H1 (cell line): ENCODE measurements around the gene GDPD5. TPM values are rescaled to one million over a fixed set of nuclear protein-coding genes. Genes with fewer than 3 reads are reported as not detected.

ENCODE experiments used
- CTCF ChIA-PET: fragments of 300-600 bp; sonication (Branson Sonifier 250); formaldehyde crosslinking; loops from one replicate; lab custom pipeline; 2021; ENCODE audit not compliant: partially characterized antibody; lab: Charles Lee
- POLR2A ChIA-PET: fragments of 300-600 bp; sonication (Branson Sonifier 250); formaldehyde crosslinking; loops from one replicate; lab custom pipeline; 2021; ENCODE audit warnings: inconsistent platforms; ENCODE audit not compliant: partially characterized antibody; lab: Charles Lee
- DNase-seq, 2 experiments: peaks; one replicate each; pipeline versions ENCODE4 v3.0.0 to v3.0.0-alpha.2; 2010 to 2022; ENCODE audit warnings: low spot score in 2 of 2, low read depth in 1 of 2, mixed read lengths in 1 of 2
- FAIRE-seq: peaks from 2 replicates; lab custom pipeline; 2011; peaks lifted over from hg19 to GRCh38; lab: Jason Lieb, UNC
- H2AFZ ChIP-seq: 2 replicates; pipeline ENCODE4 v1.8.1; 2012; ENCODE audit warnings: low read length, inconsistent platforms
- H2AK5ac ChIP-seq: 2 replicates; pipeline ENCODE4 v1.6.1; 2013; ENCODE audit warnings: low read depth, low read length
- H2BK120ac ChIP-seq: replicated peaks from 2 replicates; pipeline ENCODE3; 2013; ENCODE audit warnings: low read depth, low read length, inconsistent platforms
- H2BK12ac ChIP-seq: 2 replicates; pipeline ENCODE4 v1.6.1; 2013; ENCODE audit warnings: low read depth, low read length
- H2BK15ac ChIP-seq: 2 replicates; pipeline ENCODE4 v1.6.1; 2013; ENCODE audit warnings: low read length
- H2BK20ac ChIP-seq: 2 replicates; pipeline ENCODE4 v1.6.1; 2013; ENCODE audit warnings: low read length
- H2BK5ac ChIP-seq: 2 replicates; pipeline ENCODE4 v1.6.1; 2013; ENCODE audit warnings: low read depth, low read length
- H3K14ac ChIP-seq: 2 replicates; pipeline ENCODE4 v1.6.1; 2013; ENCODE audit warnings: inconsistent platforms; ENCODE audit not compliant: insufficient read length
- H3K18ac ChIP-seq: 2 replicates; pipeline ENCODE4 v1.6.1; 2013; ENCODE audit warnings: low read length; ENCODE audit errors: extremely low read depth
- H3K23ac ChIP-seq: 2 replicates; pipeline ENCODE4 v1.6.1; 2013; ENCODE audit warnings: inconsistent platforms; ENCODE audit not compliant: insufficient read length
- H3K23me2 ChIP-seq: 2 replicates; pipeline ENCODE4 v1.6.1; 2013; ENCODE audit warnings: low read depth, low read length
- H3K27ac ChIP-seq: 2 replicates; pipeline ENCODE4 v1.6.1; 2011; ENCODE audit warnings: low read depth, low read length, inconsistent platforms
- H3K27me3 ChIP-seq, 4 experiments: replicated peaks in 1 of 4; 1 replicate in 1 of 4; 2 replicates in 3 of 4; pipeline versions ENCODE4 v1.6.1 to v1.8.1; 2011 to 2013; ENCODE audit warnings: low read length in 3 of 4, mild to moderate bottlenecking in 3 of 4, inconsistent platforms in 2 of 4, mixed read lengths in 2 of 4, moderate library complexity in 1 of 4; ENCODE audit not compliant: control insufficient read depth in 3 of 4, insufficient read depth in 3 of 4; ENCODE audit errors: extremely low read depth in 1 of 4
- H3K36me3 ChIP-seq, 4 experiments: 2 replicates each; pipeline versions ENCODE4 v1.6.1 to v1.8.1; 2011 to 2013; ENCODE audit warnings: mild to moderate bottlenecking in 4 of 4, low read length in 3 of 4, moderate library complexity in 2 of 4, control low read depth in 1 of 4, inconsistent platforms in 1 of 4; ENCODE audit not compliant: insufficient read depth in 4 of 4, control insufficient read depth in 2 of 4
- H3K4ac ChIP-seq: replicated peaks from 2 replicates; pipeline ENCODE3; 2013; ENCODE audit warnings: low read length, low read depth, mixed read lengths, inconsistent platforms; ENCODE audit not compliant: insufficient read length
- H3K4me1 ChIP-seq, 4 experiments: replicated peaks in 1 of 4; 1 replicate in 1 of 4; 2 replicates in 3 of 4; pipeline versions ENCODE4 v1.6.1 to v1.8.1; 2011 to 2013; ENCODE audit warnings: low read length in 3 of 4, inconsistent platforms in 2 of 4, mixed read lengths in 1 of 4; ENCODE audit not compliant: insufficient read depth in 4 of 4, control insufficient read depth in 3 of 4
- H3K4me2 ChIP-seq, 2 experiments: 2 replicates each; pipeline versions ENCODE4 v1.6.1 to v1.8.1; 2011 to 2013; ENCODE audit warnings: low read depth in 2 of 2, low read length in 2 of 2, control low read depth in 1 of 2, inconsistent platforms in 1 of 2, mild to moderate bottlenecking in 1 of 2; ENCODE audit not compliant: insufficient read depth in 1 of 2
- H3K4me3 ChIP-seq, 4 experiments: fragments of 200-600, 300-600 bp in 1 of 4; sonication (generic), shearing (Covaris generic), sonication (Bioruptor Twin) in 1 of 4; 2 replicates each; pipeline versions ENCODE4 v1.5.1 to v1.8.1; 2011 to 2016; ENCODE audit warnings: low read length in 4 of 4, low read depth in 3 of 4, control low read depth in 2 of 4, inconsistent platforms in 2 of 4, mild to moderate bottlenecking in 2 of 4, mixed read lengths in 1 of 4, moderate library complexity in 1 of 4; ENCODE audit not compliant: insufficient read depth in 2 of 4; ENCODE audit errors: extremely low read depth in 1 of 4
- H3K56ac ChIP-seq: replicated peaks from 2 replicates; pipeline ENCODE3; 2013; ENCODE audit warnings: low read depth, mild to moderate bottlenecking, mixed read lengths, low read length, inconsistent platforms; ENCODE audit not compliant: insufficient read length
- H3K79me1 ChIP-seq: 2 replicates; pipeline ENCODE4 v1.6.1; 2013; ENCODE audit warnings: low read depth, low read length, control low read depth
- H3K79me2 ChIP-seq, 2 experiments: 2 replicates each; pipeline versions ENCODE4 v1.6.1 to v1.8.1; 2012 to 2013; ENCODE audit warnings: low read length in 2 of 2, mild to moderate bottlenecking in 2 of 2, inconsistent platforms in 1 of 2; ENCODE audit not compliant: insufficient read depth in 2 of 2, control insufficient read depth in 1 of 2
- H3K9ac ChIP-seq, 4 experiments: replicated peaks in 1 of 4; 1 replicate in 1 of 4; 2 replicates in 3 of 4; pipeline versions ENCODE4 v1.6.1 to v1.8.1; 2011 to 2013; ENCODE audit warnings: low read depth in 3 of 4, low read length in 3 of 4, control low read depth in 2 of 4, mild to moderate bottlenecking in 2 of 4, moderate library complexity in 2 of 4, inconsistent platforms in 1 of 4; ENCODE audit errors: extremely low read depth in 1 of 4
- H3K9me3 ChIP-seq, 2 experiments: 2 replicates each; pipeline versions ENCODE4 v1.6.1 to v1.8.1; 2012 to 2013; ENCODE audit warnings: mild to moderate bottlenecking in 2 of 2, moderate library complexity in 2 of 2, control low read depth in 1 of 2, inconsistent platforms in 1 of 2, low read depth in 1 of 2, low read length in 1 of 2, mixed read lengths in 1 of 2; ENCODE audit not compliant: insufficient read depth in 2 of 2
- H4K20me1 ChIP-seq, 2 experiments: replicated peaks in 1 of 2; 2 replicates each; pipeline versions ENCODE3 to v1.8.1; 2011 to 2013; ENCODE audit warnings: inconsistent platforms in 2 of 2, low read length in 2 of 2, mild to moderate bottlenecking in 1 of 2; ENCODE audit not compliant: insufficient read depth in 2 of 2, control insufficient read depth in 1 of 2
- H4K5ac ChIP-seq: 2 replicates; pipeline ENCODE4 v1.6.1; 2013; ENCODE audit warnings: low read length, low read depth, mixed read lengths, inconsistent platforms; ENCODE audit not compliant: insufficient read length
- H4K8ac ChIP-seq: 2 replicates; pipeline ENCODE4 v1.8.0; 2013; ENCODE audit warnings: mild to moderate bottlenecking, moderate library complexity, low read length, inconsistent platforms; ENCODE audit not compliant: insufficient read depth; ENCODE audit errors: extremely low read depth
- H4K91ac ChIP-seq: replicated peaks from 2 replicates; pipeline ENCODE3; 2013; ENCODE audit warnings: low read length, mixed read lengths, inconsistent platforms; ENCODE audit not compliant: insufficient read length
- E2F6 ChIP-seq: IDR thresholded peaks from 2 replicates; pipeline ENCODE4 v1.6.1; 2012; ENCODE audit warnings: inconsistent platforms
- RAD21 ChIP-seq, 2 experiments: IDR thresholded peaks in 1 of 2; conservative IDR thresholded peaks in 1 of 2; 2 replicates each; pipeline ENCODE4 v1.6.1; 2011; ENCODE audit warnings: low read depth in 2 of 2, low read length in 2 of 2, improper control_type of control experiment in 1 of 2, inconsistent platforms in 1 of 2, mild to moderate bottlenecking in 1 of 2, moderate library complexity in 1 of 2
- WGBS, 2 experiments: shearing (Covaris generic) in 1 of 2; methylation state at CpG; one replicate each; pipeline versions ENCODE4 v1.1.6 to v1.1.7; 2013 to 2015; ENCODE audit warnings: low lambda C conversion rate in 2 of 2, mixed read lengths in 2 of 2, inconsistent platforms in 1 of 2, low coverage in 1 of 2, missing lambda C conversion rate in 1 of 2; ENCODE audit not compliant: insufficient replicate concordance in 2 of 2, insufficient coverage in 1 of 2, insufficient read length in 1 of 2; ENCODE audit errors: extremely low coverage in 1 of 2, missing lambda C conversion rate in 1 of 2; 5-methylcytosine and 5-hydroxymethylcytosine counted together
- polyA plus RNA-seq, 7 experiments: library from polyadenylated mRNA; depleted of rRNA in 3 of 7; stranded (reverse) in 5 of 7; unstranded in 2 of 7; fragments of >200 nt in 5 of 7; fragments of 200-250 nt in 2 of 7; gene quantifications; 1 replicate in 5 of 7; 2 replicates in 1 of 7; 4 replicates in 1 of 7; pipeline versions ENCODE4 v1.2.1 to v1.2.3, GENCODE V29; 2011 to 2013; ENCODE audit warnings: missing spikeins in 2 of 7, mixed read lengths in 2 of 7
- total RNA-seq: library from RNA; stranded (reverse); fragmentation: NEBNext Ultra II Directional; extraction: Animal tissue kit (Norgen Biotek cat#: 25700); gene quantifications from 2 replicates; pipeline ENCODE4 v1.2.1, GENCODE V29; 2021

GDPD5 gene
- total and polyA plus RNA-seq, 2 of the 8 experiments (the other 6 are each of a cell fraction or from before 2014, with no cell fraction given): 7.8 to 8.6 TPM

GRCh38 chr11:75534259-75535069 is 8.7 kb upstream of the GDPD5 start:
- FAIRE-seq: no peak
- no peaks in the 10 kb centered on the region for H3K23me2 ChIP-seq
- H3K56ac ChIP-seq: no peak overlapping the region
- no peak overlapping the region for H3K4ac ChIP-seq
- no peaks in the 10 kb centered on the region for H3K79me2 ChIP-seq
- H3K4me3 ChIP-seq: no peak overlapping the region
- no peak overlapping the region for H3K27ac ChIP-seq
- H3K14ac ChIP-seq: no peak overlapping the region
- no peak for TF ChIP-seq RAD21 (IDR thresholded peaks at IDR 0.05 in 1 of 2, conservative IDR thresholded peaks at IDR 0.05 in 1 of 2; ENCODE audit: low read depth in 2 of 2, low read length in 2 of 2)
- peak; percentile 23; the same call in 1 of the 2 replicates for TF ChIP-seq E2F6
- TF ChIP-seq, all 59 proteins: peak for 1
- no peaks in the 10 kb centered on the region for H3K79me1 ChIP-seq
- H2BK5ac ChIP-seq: no peak overlapping the region
- H2AK5ac ChIP-seq: no peak overlapping the region
- H2AFZ ChIP-seq: no peak overlapping the region
- no peak overlapping the region for H3K23ac ChIP-seq
- CTCF ChIA-PET: interaction anchor here (0.7 to 27.2 kb wide), 15 partner anchors 9 to 251 kb away, joined by 3 to 603 read pairs (median 6); partner anchors contain the start of gene KLHL35
- no peak overlapping the region for H3K18ac ChIP-seq
- H2BK120ac ChIP-seq: no peak overlapping the region
- no peak overlapping the region for H4K91ac ChIP-seq
- no peaks in the 10 kb centered on the region; a peak in 1 of 7 replicates for H3K27me3 ChIP-seq
- no peaks in the 10 kb centered on the region for H3K36me3 ChIP-seq
- no peaks in the 10 kb centered on the region for H3K9me3 ChIP-seq
- WGBS, 2 experiments: 85% methylated on average over 15 of the region's 15 CpGs; no CpG with 5 or more reads in 1 of the 2 experiments
- no peak overlapping the region; a peak in 1 of 7 replicates for H3K9ac ChIP-seq
- H3K4me2 ChIP-seq: no peak overlapping the region
- no peak overlapping the region for H2BK12ac ChIP-seq
- no peak overlapping the region for H2BK20ac ChIP-seq
- no peaks in the 10 kb centered on the region for H4K20me1 ChIP-seq
- POLR2A ChIA-PET: interaction anchor here (0.7 to 2.3 kb wide), 9 partner anchors 10 to 134 kb away, joined by 3 to 6 read pairs (median 4); partner anchors contain the start of gene SERPINH1
- peaks cover 0 to 6% (median under 1%) of the 10 kb centered on the region in 4 experiments; a peak in 1 of 7 replicates for H3K4me1 ChIP-seq
- no peak overlapping the region for H4K5ac ChIP-seq
- DNase-seq: no peak
- no peak overlapping the region for H2BK15ac ChIP-seq
- no peak overlapping the region; the same call in 1 of the 2 replicates for H4K8ac ChIP-seq
